Measurements from ENCODE around the gene PGM5.
"Not testable (repeated sequence)": the region's sequence is repeated elsewhere in the genome, so short reads cannot be mapped to it uniquely, and the experiment has no call there.

GRCh38 chr9:68343992-68344391 is 12.4 kb upstream of the PGM5 start:
- not testable (repeated sequence) for TF ChIP-seq CTCF (optimal IDR thresholded peaks at IDR 0.05 in 1 of 3, IDR thresholded peaks at IDR 0.05 in 1 of 3, conservative IDR thresholded peaks at IDR 0.05 in 1 of 3; ENCODE audit: extremely low read depth in 1 of 3, insufficient read depth in 2 of 3, low read length in 3 of 3); EZH2 (IDR thresholded peaks at IDR 0.05; ENCODE audit: low read length)

Data from keratinocyte (primary cell).